GM21423 (cell line): ENCODE measurements around the gene IFTAP.
A peak's percentile ranks its signal among the peaks of the same experiment; 100 is the strongest.

ENCODE experiments used
- ATAC-seq: cut with Tn5 transposase; IDR thresholded peaks from one replicate; pipeline ENCODE4 v1.9.1; 2021; ENCODE audit warnings: mild to moderate bottlenecking, moderate library complexity; ENCODE audit not compliant: unreplicated experiment

The IFTAP gene

GRCh38 chr11:36596880-36597279 is 2.6 kb downstream of the IFTAP start:
- no peak for ATAC-seq

DNA sequence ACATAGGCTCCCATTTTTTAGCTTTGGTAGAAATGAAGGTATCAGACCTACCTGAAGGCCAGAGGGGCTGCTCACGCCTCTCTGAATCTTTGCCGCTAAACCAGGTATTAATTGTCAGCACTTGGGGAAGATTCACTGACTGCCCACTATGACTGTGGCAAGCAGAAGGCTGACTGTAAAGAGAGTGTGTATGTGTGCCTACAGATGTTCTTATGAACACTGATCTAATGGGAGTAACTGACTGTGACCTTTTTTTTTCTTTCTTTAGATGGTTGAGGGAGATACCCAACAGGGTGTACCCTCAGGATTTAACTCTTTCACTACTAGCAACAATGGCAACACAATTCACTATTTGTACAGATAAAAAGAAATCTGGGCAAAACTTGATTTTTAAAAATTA is 3.7 kb downstream of the IFTAP start, which contains the start of gene RAG2:
TSS of gene RAG2 (minus strand) at position 186 of the 400 bp plus-strand sequence. CDS start 4,068 bp downstream, outside the sequence.
- no peak for ATAC-seq

GRCh38 chr11:36600180-36600579 is 5.9 kb downstream of the IFTAP start:
- no peak for ATAC-seq

DNA sequence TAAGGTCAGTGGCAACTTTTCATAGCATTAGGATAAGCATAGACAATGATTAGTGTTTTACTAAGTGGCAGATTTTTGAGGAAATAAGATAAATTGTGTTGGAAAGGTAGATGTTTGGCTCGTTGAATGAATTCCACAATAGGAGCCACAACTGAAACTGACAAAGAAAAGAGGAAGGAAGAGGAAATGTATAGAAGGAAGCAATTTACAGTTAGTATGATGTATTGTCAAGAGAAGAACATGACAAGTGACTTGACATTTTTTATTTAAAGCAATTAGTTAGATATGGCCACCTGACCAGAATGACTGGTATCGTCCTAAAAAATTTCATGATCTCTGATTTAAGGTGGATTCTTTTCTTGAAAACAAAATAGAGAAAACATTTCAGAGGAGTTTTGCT is 6.9 kb downstream of the IFTAP start:
- ATAC-seq, result no peak

GRCh38 chr11:36602135-36602534 is 7.8 kb downstream of the IFTAP start:
- ATAC-seq, result no peak

GRCh38 chr11:36605221-36606216 is 11.2 kb downstream of the IFTAP start:
- no peak for ATAC-seq

GRCh38 chr11:36608491-36609199 is 14.3 kb downstream of the IFTAP start:
- ATAC-seq, result no peak

GRCh38 chr11:36609383-36609782 is 15.1 kb downstream of the IFTAP start:
- ATAC-seq, result no peak

GRCh38 chr11:36615826-36616225 is 21.5 kb downstream of the IFTAP start:
- ATAC-seq, result no peak

DNA sequence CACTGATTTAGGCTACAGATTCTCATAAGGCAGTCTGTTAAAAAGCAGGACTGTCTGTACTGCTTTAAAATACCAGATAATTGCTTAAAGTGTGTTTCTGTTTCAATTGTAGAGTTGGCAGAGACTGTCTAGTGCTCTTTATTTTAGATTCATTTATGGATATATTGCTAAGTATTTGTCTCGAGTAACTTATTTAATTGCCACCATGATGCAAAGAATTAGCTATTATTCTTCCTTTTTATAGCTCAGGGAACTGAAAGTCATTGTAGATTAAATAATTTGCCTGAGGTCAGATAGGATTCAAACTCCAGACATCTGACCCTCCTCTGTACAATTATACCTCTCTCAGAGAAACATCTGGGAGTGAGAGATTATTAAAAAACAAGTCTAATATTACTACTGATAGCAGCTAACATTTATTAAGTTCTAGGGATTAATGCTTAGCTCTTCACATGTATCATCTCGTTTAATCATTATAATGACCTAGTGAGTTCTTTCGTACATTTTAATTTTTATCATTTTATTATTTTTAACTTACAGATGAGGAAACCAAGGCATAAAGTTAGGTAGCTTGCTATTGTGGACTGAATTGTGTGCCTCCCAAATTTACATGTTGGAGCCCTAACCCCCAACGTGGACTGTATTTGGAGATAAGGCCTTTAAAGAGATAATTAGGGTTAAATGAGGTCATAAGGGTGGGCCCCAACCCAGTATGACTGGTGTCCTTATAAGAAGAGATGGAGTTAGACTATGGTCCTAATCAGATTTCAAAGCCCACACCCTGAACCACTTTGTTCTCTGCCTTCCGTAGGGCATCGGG is 23.5 kb downstream of the IFTAP start:
- ATAC-seq, result no peak

DNA sequence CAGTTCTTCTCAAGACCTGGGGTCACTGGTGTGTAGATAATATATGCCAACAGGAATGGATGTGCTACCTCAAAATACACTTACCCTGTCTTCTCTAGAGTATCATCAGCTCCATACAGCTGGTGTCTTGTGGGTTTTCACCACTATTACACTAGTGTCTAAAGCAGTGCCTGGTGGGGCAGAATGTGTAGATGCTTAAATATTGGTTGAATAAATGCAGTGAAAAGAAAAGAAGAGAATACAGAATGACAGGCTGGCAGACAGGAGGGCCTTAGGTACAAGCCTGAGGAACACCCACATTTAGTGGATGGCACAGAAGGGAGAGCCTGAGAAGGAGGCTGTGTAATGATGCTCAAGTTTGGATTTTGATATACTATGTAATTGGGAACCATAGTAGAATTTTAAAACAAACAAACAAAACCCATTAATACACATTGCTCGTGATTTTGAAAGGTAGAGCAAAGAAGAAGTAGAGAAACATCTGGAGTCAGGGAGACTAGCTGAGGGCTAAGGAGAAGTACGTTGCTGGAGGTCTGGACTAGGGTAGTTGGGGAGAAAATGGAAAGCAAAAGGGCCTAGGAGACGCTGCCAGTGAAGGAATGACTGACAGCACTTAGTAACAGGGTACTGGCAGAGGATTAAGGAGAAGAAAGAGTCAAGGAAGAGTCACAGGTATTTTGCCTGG is 24.2 kb downstream of the IFTAP start:
- ATAC-seq, result no peak

DNA sequence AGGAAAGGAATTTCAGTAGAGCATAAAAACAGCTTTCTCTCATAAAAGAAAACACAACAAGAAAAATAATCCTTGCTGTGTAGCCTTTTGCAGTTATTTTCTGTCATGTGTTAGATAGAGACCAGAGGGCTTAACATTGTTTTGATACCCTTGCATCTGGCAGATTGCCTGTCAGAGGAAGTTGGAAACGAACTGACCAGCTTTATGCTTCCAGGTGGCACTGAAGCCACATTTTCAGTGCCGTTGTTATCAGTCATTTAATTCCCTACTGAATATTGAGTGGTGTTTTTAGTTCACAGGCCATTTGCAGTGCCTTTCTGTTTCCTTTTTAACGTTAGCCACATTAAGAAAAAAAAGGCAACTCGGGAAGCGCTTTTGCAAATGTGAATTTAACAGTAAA is 25.2 kb downstream of the IFTAP start:
- no peak for ATAC-seq

GRCh38 chr11:36620246-36620645 is 25.9 kb downstream of the IFTAP start:
- ATAC-seq, result no peak

DNA sequence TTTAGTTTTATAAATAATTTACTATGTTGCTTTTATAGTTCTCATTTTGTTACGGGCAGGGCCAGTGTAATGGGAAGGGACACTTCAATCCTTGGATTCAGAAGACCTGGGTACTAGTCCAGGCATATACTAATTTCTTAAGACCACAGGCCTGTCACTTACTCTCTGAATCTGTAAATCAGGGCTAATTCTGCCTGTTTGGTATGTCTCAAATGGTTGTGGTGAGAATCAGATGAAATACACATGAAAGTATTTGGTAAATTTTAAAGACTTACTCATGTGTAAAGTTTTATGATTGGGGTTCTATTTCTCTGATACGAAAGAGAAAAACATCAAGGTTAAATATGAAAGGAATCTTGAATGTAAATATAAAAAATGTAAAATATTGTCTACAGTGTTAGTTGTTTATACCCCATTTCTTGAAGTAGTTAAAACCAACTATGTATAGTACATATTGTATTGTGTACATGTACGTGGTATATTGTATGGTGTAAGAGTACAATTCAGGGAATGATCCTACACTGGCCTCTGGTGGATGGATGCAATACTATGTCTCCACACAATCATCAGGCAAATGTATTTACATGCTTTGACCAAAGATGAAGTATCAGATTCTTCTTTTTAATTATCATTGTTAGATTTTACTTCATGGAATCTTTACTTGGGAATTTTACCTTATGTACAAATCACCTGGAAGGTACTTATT is 28.3 kb downstream of the IFTAP start:
- ATAC-seq, result no peak

GRCh38 chr11:36623494-36623893 is 29.2 kb downstream of the IFTAP start:
- ATAC-seq, result no peak

DNA sequence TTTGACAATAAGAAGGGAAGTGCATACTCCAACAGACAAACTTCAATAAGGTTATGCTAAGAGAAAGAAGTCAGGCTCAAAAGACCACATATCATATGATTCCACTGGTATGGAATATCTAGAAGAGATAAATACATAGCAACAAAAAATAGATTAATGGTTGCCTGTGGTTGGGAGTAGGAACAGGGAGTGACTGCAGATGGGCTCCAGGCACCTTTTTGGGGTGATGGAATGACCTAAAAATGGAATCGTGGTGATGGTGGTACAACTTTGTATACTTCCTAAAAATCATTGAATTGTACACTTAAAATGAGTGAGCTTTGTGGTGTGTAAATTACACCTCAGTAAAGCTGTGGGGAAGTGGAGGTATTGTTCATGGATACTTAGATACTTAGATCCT is 32.7 kb downstream of the IFTAP start:
- no peak for ATAC-seq

DNA sequence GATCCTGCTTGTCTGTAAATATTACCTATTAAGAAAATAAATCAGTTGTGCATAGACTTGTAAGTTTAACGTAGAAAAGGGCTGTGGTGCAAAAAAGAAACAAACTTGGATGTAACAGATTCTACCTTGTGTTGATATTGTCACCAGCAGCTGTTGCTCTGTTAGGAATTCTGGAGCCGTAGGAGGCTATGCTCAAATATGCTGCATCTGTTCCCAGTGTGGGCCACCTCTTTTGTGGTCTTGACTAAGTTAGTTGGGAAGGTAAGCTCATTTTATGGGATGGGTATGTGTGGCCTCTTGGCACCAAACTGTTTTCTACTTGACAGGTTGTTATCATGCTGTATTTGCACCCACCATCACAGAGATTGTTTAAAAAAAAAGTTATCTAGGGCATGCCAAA is 33.2 kb downstream of the IFTAP start:
- ATAC-seq, result no peak

- ATAC-seq, result no peak
Measured at GRCh38 chr11:36628141-36628540, 33.8 kb downstream of the IFTAP start.

DNA sequence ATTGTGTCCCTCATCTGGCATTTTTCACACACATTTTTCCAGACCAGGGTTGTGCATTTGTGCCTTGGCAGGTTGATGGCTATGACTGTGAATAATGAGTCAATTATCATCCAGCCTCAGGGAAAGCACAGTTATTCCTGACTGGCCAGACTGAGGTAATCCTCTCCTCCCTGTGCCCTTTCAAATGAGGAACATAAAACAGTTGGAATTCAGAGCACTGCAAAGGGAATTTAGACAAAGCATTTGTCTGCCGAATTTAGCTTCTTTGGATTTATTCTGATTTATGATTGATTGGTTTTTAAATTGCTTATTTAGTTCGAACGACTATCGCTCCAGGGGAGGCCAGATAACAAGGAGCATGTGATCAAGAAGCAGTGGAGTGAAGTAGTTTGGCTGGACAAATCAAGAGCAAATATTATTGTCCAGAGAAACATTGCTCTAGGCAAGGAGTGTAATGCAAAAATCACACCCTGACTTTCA is 34.5 kb downstream of the IFTAP start:
- no peak for ATAC-seq

- peak; percentile 80 for ATAC-seq
Measured at GRCh38 chr11:36631774-36632173, 37.5 kb downstream of the IFTAP start.
